H1 (cell line): ENCODE data around the gene SHCBP1L. TPM values are rescaled to one million over a fixed set of nuclear protein-coding genes. Genes with fewer than 3 reads are reported as not detected.

ENCODE experiments used
- CREB1 ChIP-seq: IDR thresholded peaks from 2 replicates; pipeline ENCODE4 v1.6.1; 2012; ENCODE audit warnings: inconsistent platforms
- MAFK ChIP-seq: IDR thresholded peaks from 2 replicates; pipeline ENCODE4 v1.6.1; 2012; ENCODE audit warnings: low read depth, mild to moderate bottlenecking, improper control_type of control experiment, low read length
- SUZ12 ChIP-seq: fragments of 200-600 bp; sonication (generic); IDR thresholded peaks from 2 replicates; pipeline ENCODE4 v1.6.1; 2012; ENCODE audit warnings: mild to moderate bottlenecking, inconsistent platforms, low read length, moderate library complexity, mixed read lengths
- polyA plus RNA-seq, 7 experiments: library from polyadenylated mRNA; depleted of rRNA in 3 of 7; stranded (reverse) in 5 of 7; unstranded in 2 of 7; fragments of >200 nt in 5 of 7; fragments of 200-250 nt in 2 of 7; gene quantifications; 1 replicate in 5 of 7; 2 replicates in 1 of 7; 4 replicates in 1 of 7; pipeline versions ENCODE4 v1.2.1 to v1.2.3, GENCODE V29; 2011 to 2013; ENCODE audit warnings: missing spikeins in 2 of 7, mixed read lengths in 2 of 7
- total RNA-seq: library from RNA; stranded (reverse); fragmentation: NEBNext Ultra II Directional; extraction: Animal tissue kit (Norgen Biotek cat#: 25700); gene quantifications from 2 replicates; pipeline ENCODE4 v1.2.1, GENCODE V29; 2021

SHCBP1L gene
- total and polyA plus RNA-seq, 2 of the 8 experiments (the other 6 are each of a cell fraction or from before 2014, with no cell fraction given), result not detected

DNA sequence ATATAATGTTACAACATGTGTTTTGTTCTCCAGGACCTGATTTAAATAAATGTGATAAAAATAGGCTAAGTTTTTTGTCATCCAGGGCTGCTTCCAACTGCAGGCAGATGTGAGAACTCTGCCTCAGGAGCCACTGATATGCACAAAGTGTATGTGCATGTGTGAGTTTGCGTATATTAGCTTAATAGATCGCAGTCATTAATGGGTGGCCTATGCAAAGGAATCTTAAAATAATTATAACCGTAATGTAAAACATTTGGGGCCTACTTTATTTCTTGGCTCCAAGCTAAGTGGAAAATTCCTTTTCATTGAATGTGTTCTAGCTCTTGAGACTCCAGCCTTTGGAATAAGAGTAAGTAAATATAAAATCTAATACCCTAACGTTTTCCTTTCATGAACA, 97.1 kb downstream of the SHCBP1L start (continued):
- no peak for TF ChIP-seq CREB1
- no peak for TF ChIP-seq MAFK
- TF ChIP-seq SUZ12, result no peak
